ENCODE results near the gene BSG.

Gene BSG

DNA sequence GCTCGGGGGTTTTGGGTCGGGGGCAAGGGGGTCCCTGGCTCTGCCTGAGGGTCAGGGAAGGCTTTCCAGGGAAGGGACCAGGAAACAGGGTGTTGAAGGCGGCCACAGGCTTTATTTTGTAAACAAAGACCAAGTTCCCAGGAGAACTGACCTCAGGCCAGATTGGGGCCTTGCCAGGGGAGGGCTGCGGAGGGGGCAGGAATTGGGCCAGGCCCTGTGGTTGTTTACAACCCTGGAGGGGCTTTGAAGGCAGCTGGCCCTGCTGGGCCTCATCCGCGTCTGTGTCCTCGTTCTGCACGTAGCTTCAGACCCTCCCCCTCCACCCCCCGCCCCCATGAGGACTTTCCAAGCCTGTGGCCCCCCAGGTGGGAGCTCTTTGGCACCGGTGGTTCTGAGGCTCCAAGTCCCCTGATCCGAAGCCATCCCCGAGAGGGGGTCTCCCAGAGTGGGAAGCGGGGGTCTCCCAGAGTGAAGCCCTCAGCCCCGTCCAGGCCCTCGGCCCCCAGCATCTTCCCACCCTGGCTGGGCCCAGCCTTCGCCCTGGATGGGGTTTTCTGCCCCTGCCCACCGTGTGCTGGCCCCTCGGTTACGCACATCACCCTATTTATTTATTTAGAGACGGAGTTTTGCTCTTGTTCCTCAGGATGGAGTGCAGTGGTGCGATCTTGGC is 13.5 kb upstream of the BSG start:
- TF ChIP-seq EZH2phosphoT487 (IDR thresholded peaks at IDR 0.05; ENCODE audit: low read depth) = no peak
- TF ChIP-seq, protein P1, sequence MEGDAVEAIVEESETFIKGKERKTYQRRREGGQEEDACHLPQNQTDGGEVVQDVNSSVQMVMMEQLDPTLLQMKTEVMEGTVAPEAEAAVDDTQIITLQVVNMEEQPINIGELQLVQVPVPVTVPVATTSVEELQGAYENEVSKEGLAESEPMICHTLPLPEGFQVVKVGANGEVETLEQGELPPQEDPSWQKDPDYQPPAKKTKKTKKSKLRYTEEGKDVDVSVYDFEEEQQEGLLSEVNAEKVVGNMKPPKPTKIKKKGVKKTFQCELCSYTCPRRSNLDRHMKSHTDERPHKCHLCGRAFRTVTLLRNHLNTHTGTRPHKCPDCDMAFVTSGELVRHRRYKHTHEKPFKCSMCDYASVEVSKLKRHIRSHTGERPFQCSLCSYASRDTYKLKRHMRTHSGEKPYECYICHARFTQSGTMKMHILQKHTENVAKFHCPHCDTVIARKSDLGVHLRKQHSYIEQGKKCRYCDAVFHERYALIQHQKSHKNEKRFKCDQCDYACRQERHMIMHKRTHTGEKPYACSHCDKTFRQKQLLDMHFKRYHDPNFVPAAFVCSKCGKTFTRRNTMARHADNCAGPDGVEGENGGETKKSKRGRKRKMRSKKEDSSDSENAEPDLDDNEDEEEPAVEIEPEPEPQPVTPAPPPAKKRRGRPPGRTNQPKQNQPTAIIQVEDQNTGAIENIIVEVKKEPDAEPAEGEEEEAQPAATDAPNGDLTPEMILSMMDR (IDR thresholded peaks at IDR 0.05; ENCODE audit: low read depth, low read length) = no peak
- no peak overlapping the region for H3K9ac ChIP-seq (ENCODE audit: low read length)

DNA sequence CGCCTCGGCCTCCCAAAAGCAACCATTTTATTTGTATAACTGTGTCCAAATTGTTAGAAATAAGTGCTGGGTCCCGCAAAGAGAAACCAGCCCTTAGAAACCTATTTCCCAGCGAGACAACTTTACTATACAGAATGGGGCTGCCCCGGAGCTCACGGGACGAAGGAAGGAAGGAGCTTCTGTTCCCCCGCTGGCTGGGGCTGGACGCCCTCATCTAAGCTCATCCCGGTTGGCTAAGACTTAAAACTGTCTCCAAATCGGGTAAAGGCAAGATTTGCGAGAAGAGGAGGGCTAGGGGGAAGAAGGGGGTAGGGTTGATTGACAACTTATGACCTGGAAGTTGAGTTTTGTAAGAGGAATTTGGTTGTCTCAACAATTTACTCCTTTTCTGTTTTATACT is 12.3 kb upstream of the BSG start:
- H4K20me1 ChIP-seq (ENCODE audit: insufficient read depth, low read length) = no peaks in the 10 kb centered on the region

More for the DNA sequence above, 13.5 kb upstream of the BSG start:
- Histone ChIP-seq H3K27ac (ENCODE audit: low read length) (no peak overlapping the region), H3K4me1 (ENCODE audit: low read length) (no peaks in the 10 kb centered on the region), H3K4me3 (ENCODE audit: low read length) (no peak overlapping the region), H3K9me3 (ENCODE audit: insufficient read depth, low read length) (no peaks in the 10 kb centered on the region), H3K4me2 (ENCODE audit: low read length) (no peak overlapping the region), H4K20me1 (ENCODE audit: insufficient read depth, low read length) (no peaks in the 10 kb centered on the region), H3K36me3 (replicated peaks; ENCODE audit: low read depth, low read length) (peaks cover 2% of the 10 kb centered on the region), H3K27me3 (ENCODE audit: low read depth, low read length) (no peaks in the 10 kb centered on the region), H3K79me2 (ENCODE audit: low read length) (no peaks in the 10 kb centered on the region), H2AFZ (ENCODE audit: low read depth, low read length) (no peak overlapping the region)

DNA sequence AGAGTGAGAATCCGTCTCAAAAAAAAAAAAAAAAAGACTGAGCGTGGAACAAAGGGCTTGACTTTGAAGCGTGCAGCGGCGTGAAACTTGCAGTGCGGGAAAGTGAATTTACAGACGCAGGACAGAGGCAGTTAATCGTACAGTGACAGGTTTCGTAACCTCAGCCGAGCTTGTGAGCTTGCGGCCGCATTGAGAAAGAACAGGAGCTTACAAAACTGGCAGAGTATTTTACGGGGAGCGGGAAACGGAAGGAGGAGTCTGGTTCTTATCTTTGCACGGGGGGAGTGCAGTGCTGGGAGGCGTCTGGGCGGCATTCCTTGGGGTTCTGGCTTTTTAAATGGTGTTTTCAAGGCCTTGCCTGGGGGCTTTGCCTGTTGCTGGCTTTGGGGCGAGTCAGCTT is 6.0 kb upstream of the BSG start:
- H3K4me1 ChIP-seq (ENCODE audit: low read length) = no peaks in the 10 kb centered on the region
- no peak overlapping the region for H2AFZ ChIP-seq (ENCODE audit: low read depth, low read length)
- no peaks in the 10 kb centered on the region for H3K9me3 ChIP-seq (ENCODE audit: insufficient read depth, low read length)
- TF ChIP-seq, protein P1 (IDR thresholded peaks at IDR 0.05; ENCODE audit: low read depth, low read length) = no peak
- TF ChIP-seq EZH2phosphoT487 (IDR thresholded peaks at IDR 0.05; ENCODE audit: low read depth) = no peak
- no peak overlapping the region for H3K9ac ChIP-seq (ENCODE audit: low read length)
- H3K27me3 ChIP-seq (ENCODE audit: low read depth, low read length) = no peaks in the 10 kb centered on the region
- H4K20me1 ChIP-seq (ENCODE audit: insufficient read depth, low read length) = no peaks in the 10 kb centered on the region
- no peak overlapping the region for H3K4me2 ChIP-seq (ENCODE audit: low read length)
- H3K36me3 ChIP-seq (replicated peaks; ENCODE audit: low read depth, low read length) = peaks cover 16% of the 10 kb centered on the region
- no peak overlapping the region for H3K4me3 ChIP-seq (ENCODE audit: low read length)
- H3K27ac ChIP-seq (ENCODE audit: low read length) = no peak overlapping the region
- H3K79me2 ChIP-seq (ENCODE audit: low read length) = no peaks in the 10 kb centered on the region

More for the DNA sequence above, 12.3 kb upstream of the BSG start:
- Histone ChIP-seq H3K9ac (ENCODE audit: low read length) (no peak overlapping the region), H3K27me3 (ENCODE audit: low read depth, low read length) (no peaks in the 10 kb centered on the region), H3K36me3 (replicated peaks; ENCODE audit: low read depth, low read length) (peaks cover 2% of the 10 kb centered on the region), H3K27ac (ENCODE audit: low read length) (no peak overlapping the region), H2AFZ (ENCODE audit: low read depth, low read length) (no peak overlapping the region), H3K4me1 (ENCODE audit: low read length) (no peaks in the 10 kb centered on the region), H3K4me2 (ENCODE audit: low read length) (no peak overlapping the region), H3K79me2 (ENCODE audit: low read length) (no peaks in the 10 kb centered on the region), H3K9me3 (ENCODE audit: insufficient read depth, low read length) (no peaks in the 10 kb centered on the region), H3K4me3 (ENCODE audit: low read length) (no peak overlapping the region)
- TF ChIP-seq, protein P1 (IDR thresholded peaks at IDR 0.05; ENCODE audit: low read depth, low read length) = no peak
- TF ChIP-seq EZH2phosphoT487 (IDR thresholded peaks at IDR 0.05; ENCODE audit: low read depth) = no peak

DNA sequence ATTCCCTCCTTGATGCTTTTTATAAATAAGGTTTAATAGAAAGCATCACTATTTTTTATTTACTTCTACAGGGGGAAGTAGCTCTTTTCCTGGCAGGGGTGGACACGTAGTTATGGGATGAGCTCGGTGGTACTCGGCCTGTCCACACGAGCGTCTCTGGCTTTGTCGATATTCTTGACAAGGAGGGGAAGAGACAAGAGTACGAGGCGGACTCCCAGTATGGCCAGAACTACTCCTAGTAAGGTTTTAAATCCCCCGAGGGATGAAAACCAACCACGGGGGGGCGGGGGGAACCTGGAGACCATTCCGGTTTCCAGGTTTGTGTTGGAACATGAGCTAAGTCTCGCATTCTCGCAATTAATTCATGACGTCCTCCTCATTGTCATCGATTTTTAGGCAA is 5.6 kb upstream of the BSG start:
- no peak for TF ChIP-seq EZH2phosphoT487 (IDR thresholded peaks at IDR 0.05; ENCODE audit: low read depth)
- TF ChIP-seq, protein P1 (IDR thresholded peaks at IDR 0.05; ENCODE audit: low read depth, low read length) = no peak
- Histone ChIP-seq H3K9me3 (ENCODE audit: insufficient read depth, low read length) (no peaks in the 10 kb centered on the region), H3K27me3 (ENCODE audit: low read depth, low read length) (no peaks in the 10 kb centered on the region), H3K79me2 (ENCODE audit: low read length) (no peaks in the 10 kb centered on the region), H4K20me1 (ENCODE audit: insufficient read depth, low read length) (no peaks in the 10 kb centered on the region), H3K4me3 (ENCODE audit: low read length) (no peak overlapping the region), H2AFZ (ENCODE audit: low read depth, low read length) (no peak overlapping the region), H3K27ac (ENCODE audit: low read length) (no peak overlapping the region), H3K4me2 (ENCODE audit: low read length) (no peak overlapping the region), H3K36me3 (replicated peaks; ENCODE audit: low read depth, low read length) (peaks cover 16% of the 10 kb centered on the region), H3K4me1 (ENCODE audit: low read length) (no peaks in the 10 kb centered on the region), H3K9ac (ENCODE audit: low read length) (no peak overlapping the region)

Data from OCI-LY3 (cell line).